Right kidney (tissue), 1 donor: ENCODE data around the gene KLF13.

Source experiments
- DNase-seq: peaks from one replicate; pipeline ENCODE4 v3.0.0-alpha.2; 2016

The KLF13 gene

DNA sequence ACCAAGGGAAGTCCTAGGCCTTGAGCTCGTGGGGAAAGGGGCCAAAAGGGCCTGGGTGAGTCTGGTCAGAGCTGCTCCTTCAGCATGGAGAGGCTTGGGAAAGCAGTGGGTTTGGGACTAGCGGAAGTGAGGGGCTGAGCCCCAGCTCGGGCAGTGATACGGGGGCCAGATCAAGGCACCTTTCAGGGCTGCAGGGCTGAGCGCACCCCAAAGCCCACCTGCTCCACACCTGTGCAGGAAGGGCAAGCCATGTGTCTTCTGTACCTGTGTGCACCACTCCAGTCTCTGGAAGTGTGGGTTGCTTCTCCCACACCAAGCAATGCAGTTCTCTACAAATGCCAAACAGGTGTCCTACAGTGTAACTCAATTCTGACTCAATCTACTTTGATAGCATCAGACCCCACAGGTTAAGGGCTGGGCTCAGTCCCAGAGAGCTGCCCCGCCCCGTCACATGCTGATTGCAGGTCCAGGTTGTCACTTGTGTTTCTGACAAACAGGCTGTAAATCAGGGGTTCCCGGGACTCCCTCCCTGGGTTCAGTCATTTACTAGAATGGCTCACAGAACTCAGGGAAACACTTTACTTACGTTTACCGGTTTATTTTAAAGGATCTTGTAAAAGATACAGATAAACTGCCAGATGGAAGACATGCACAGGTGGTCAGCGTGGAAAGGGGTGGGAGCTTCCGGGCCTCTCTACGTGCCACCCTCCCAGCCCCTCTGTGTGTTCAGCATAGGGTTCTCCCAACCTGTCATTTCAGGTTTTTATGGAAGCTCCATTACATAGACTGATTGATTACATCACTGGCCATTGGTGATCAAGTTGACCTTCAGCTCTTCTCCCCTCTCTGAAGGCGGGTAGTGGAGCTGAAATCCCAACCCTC is 28.8 kb upstream of the KLF13 start:
- no peak for DNase-seq

DNA sequence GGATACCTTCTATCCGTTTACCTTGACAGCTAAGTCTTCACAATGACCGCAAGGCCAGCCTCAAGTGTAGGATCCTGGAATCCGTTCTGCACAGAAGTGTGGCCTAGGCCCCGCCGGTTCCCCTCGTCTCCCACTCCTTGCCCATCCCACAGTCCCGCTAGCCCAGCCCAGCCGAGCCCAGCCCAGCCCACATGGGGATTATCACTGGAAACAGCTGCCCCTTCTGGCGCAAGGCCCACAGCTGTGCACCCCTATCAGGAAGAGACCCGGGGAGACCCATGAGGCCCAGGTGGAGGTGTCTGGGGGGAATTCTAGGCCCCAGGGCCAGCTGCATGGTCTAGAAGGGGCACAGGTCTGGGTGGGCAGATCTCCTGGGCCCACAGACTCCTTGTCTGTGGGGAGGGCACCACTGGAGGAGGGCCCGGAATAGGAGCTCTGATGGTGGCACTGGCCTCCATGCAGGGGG is 27.9 kb upstream of the KLF13 start:
- DNase-seq = no peak

DNA sequence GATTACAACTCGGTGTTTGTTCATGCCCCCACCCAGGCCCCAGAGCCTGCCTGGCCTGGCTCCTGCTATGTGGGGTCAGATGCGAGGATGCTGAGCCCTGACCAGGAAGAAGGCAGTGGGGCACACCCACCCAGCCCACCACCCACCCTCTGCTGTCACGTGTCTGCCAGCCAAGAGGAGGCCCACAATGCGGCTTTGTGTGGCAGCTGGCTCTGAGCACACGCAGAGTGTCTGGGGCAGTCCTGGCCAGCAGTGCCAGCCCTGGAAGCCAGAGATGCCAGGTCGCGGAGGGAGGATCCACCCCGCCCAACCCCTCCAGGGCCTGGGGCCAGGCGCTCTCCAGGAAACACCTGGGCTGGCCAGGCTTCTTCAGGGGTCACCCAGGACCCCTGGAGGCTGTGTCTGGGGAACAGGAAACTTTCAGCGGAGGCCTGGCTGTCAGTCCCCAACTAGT is 26.4 kb upstream of the KLF13 start:
- no peak for DNase-seq

DNA sequence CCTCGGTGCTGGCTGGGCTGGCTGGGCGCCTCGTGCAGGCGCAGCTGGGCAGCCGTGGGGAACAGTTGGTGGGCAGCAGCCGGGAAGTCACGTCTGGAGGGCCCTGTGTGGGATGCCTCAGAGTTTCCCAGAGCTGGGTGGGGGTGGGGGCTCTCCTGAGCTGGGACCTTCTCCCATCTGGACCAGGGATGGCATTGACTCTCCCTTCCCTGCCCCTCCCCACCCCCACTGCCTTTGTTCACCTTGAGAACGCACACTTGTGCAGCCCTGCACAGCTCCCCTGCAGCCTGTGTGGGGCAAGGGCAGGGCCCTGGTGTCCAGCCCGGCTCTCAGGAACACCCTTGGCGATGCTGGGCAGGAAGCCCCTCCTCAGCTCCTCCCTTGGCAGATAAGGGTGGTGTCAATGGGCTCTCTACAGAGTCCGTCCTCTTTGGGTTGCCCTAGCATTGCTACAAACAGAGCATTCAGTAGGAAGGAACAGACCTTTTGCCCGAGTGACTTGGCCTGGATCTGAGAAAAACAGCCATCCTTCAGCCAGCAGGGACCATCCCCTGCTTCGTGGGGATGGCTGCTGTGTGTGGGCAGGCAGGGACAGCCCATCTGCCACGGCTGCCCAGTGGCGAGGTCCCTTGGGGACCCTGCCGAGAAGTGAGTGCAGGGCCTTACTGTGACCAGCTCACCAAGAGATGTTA is 25.5 kb upstream of the KLF13 start:
- no peak for DNase-seq

DNA sequence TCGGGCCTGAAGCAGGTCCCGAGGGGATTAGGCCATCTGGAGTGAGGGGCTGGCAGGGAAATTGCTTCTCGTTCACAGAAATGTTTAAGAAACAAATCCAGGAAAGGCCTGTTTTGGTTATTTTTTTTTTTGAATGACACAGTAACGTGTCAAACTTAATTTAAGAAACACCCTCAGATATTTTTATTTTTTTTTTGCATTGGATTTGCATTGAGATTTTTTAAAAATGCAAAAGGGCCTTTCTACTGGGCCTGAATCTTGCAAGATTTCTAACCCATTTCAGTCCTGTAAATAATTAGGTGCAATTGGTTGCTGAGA is 25.0 kb upstream of the KLF13 start:
- DNase-seq = no peak

DNA sequence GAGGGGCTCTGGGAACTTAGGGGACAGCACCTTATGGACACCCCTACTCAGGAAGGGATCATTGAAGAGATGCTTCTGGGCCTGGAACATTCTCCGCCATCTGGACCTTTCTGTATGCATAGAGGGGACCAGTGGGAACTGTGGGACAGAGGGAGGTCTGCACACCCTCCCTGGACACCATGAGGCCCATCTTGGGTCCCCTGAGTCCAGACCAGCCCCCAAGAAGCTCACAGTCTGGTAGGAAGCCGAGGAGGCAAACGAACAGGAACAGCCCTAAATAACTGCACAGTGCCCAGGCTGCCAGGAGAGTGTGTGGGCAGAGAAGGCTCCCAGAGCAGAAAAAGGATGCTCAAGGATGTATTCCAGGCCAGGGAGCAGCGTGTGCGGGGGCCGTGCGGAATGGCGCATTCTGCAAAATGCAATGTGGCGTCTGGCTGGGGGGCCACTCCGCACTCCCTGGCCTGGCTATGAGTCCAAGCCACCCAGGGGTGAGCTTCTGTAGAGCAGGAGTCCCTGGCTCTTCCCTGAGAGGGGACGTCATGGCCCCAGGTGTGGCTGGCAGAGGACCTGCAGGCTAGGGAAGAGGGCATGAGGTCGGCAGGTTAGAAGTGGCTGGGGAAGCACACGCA is 24.5 kb upstream of the KLF13 start:
- no peak for DNase-seq

DNA sequence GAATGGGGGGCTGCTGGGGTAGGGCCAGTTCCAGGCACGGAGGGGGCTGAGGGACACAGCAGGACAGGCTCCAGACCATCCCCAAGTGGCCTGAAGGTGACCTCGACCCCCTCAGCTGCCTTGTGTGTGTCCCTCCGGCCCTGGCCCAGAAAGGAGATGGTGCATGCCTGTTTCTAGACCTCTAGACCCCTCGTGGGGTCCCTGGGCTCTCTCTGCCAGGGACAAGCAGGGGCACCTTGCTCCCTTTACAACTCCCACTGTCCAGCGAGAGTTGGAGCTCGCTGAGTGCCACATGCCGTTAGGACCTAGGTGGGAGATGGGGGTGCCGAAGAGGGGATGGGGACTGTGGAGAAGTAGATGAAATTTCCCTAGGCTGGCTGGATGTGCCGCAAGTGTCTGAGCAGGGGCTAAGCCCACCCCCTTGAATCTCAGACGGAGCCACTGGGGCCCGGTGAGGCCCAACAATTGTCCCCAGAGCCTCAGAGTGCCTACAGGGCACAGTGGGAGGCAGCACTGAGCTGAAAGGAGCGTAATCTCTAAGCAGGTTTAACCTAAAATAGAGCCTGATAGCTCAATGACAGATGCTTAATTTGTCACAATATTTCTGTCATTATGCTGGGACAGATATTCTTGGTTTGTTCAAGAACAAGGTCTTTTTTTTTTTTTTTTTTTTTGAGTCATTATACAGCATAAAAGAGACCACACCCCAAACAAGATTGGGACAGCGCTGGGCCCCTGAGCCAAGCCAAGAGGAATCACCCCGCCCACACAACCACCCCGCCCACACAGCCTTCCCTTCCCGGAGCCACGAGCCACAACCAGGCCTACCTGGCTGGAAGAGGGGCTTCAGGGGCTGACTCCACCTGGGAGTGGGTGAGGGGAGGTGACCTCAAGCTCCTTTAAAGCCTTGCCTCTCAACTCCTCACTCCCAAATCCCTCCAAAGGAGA is 23.6 kb upstream of the KLF13 start:
- no peak for DNase-seq

DNA sequence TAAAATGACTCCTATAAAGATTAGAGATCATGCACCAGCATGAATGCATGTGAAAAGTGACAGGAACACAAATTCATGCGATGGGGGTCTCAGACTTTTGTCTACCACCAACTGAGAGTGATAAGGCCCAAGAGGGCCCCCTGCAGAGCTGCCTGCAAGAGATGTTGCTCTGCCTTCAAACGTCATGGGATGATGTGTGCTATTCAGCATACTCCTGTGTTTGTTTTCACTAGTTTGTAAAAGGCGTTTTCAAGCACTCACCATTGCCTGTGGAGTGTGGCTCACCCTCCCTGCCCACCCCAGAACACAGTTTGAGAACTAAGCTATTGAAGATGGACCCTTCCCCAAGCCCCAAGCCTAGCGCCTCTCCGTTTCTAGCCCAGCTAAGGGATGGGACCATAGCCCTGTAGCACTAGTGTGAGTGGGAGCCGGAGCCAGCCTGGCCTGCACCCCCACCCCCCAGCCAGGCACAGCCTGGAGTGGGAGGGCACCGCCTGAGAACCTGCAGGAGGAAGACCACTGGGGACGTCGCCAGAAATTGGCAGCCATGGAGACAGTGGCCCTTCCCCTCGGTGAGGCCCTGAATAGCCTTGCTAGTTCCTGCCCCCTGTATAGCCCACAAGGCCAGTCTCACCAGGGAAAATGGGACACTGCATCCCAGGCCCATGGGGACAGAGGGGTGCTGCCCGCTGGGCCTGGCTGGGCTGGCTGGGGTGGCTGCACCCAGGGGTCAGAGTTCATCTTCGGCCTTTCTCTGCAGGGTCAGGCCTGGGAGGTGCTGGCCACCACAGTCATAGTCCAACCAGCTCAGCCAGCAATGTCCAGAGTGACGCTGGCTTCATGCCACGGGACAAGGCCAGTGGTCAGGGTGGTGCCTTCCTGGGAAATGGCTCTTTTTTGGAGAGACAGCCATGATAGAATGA is 22.6 kb upstream of the KLF13 start:
- no peak for DNase-seq

DNA sequence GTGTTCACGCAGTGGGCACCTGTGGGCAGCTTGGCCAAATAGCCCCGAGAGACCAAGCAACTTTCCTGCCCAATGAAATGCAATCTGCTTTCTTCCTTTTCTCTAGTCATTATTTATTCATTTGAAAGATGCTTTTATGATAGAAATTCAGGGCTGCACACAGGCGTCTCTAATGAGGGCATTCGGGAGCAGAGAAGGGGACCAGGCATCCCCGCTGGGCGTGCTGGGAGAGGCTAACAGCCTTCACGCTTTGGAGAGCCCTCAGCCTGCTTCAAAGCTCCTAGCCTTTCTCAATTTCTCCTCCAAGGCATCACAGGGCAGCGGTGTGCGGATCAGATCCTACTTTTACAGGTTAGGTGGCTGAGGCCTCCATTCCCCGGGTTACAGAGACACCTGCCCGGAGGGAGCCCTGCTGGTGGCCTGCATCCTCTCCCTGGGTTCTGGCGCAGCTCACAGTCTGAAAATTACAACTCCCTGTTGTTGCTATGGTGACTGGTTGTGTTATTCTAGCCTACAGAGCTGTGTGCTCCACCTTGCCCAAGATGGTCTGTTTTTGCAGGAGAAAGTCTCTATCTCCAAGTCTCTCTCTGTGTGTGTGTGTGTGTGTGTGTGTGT is 21.8 kb upstream of the KLF13 start:
- no peak for DNase-seq

DNA sequence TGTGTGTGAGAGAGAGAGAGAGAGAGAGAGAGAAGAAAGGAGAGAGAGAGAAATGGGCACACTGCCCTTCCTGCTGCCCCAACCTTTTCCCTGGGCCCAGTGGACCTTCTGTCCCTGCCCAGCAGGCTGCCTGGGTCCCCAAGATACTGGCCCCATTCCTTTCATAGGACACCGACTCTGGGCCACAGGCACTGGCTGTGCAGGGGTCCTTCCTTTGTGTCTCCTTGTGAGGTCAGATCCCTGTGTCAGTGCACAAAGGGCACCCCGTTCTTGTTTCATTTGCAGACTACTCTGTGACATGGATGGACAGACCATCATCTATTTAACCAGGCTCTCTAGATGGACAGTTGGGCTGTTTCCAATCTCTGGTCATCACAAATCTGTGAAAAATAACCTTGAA is 21.3 kb upstream of the KLF13 start:
- DNase-seq = no peak

DNA sequence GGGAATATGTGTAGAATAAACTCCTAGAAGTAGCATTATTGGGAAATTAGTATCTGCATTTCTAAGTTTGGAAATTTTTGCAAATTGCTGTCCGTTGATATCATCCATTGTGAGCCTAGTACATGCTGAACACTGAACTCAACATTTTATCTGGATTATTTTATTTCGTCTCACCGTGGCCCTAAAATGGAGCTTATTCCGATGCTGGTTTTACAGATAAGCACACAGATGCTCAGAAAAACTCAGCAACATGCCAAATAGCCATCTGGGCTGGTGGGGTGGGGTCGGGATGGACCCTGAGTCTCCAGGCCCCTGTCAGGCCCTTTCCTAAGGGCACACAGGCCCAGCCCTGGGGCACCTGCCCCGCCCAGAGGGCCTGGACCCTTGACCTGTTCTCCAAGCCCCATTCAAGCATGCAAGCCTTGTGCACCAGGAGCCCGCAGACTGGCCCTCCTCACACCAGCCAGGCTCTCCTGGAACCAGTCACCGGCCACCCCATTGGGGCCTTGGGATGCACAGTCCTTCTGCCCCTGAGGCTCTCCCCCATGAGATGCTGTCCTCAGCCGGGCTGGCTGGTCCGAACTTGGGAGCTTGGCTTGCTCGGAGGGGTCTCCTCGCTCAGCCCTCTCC is 20.7 kb upstream of the KLF13 start:
- DNase-seq = no peak

DNA sequence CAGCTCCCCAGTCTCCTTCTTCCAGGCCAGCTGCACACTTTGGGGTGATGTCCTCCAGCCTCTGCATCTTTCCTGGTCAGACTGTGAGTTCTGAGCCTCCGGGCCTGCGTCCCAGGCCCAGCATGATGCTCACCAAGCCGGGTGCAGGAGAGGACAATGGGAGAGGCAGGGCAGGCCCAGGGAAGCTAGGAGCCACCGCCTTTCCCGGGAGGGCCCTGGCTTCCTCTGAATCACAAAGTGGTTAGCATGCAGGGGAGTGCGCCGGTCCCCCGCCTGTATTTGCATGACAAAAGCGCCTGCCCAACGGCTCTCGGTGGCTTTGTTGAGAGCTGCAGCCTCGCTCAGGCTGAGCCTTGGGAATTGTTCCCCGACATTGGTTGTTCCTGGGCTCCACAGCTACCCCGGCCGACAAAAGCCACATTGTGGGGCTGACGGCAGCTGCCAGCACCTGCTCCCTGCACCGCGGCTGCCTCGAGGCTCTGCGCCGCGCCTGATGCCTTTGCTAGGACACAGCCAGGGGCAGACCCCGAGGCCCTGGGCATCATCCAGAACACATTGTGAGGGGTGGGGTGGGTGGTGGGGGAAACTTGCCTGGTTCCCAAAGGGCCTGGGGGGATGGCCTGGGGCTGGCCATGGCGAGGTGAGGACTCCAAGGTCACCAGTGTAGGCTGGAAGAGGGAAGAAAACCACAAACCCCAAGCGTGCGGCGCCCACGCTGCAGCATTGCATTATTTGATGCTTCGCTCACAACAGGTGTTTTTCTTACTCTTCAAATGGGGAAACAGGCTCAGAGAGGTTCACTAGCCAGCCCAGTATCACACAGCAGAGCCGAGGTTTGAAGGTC is 20.0 kb upstream of the KLF13 start:
- no peak for DNase-seq

DNA sequence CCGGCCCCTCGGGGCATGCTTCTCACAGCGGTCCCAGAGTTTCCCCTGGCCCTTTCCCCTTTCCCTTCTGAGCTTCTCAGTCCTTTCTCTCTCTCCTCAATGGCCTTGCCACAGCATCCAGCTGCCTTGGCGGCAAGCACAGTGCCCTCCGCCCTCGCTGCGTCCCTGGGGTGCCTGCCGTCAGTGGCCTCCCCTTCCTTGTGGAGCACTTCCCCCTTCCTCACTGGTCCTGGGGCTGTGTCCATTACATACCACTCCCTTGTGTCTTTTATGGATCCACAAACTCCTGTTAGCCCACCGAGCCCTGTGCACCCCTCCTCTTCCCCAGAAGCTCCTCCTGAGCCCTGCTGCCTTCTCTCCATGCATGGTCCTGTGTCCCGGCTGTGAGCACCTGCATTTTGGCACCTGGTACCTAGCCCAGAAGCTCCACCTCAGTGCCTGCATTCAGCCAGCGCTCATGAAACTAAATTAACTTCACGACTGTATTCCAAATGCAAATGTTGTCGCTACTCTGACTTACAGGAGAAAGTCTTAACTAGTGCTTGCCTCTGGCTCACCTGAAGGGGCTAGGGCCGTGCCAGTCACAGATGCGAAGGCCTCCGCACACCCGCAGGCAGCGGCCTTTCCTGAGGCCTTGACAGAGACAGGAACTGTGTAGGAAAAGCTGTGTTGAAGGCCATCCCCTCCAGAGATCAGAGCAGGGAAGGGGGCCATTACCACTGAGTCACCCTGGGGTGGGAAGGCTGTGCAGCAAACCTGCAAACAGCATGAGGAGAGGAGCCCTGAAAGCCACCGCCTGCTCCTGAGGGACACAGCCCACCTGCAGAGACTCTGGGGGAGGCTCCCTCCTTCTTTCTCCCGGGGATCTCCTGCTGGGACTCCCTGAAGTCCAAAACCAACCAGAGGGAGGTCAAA is 19.1 kb upstream of the KLF13 start:
- DNase-seq = no peak

DNA sequence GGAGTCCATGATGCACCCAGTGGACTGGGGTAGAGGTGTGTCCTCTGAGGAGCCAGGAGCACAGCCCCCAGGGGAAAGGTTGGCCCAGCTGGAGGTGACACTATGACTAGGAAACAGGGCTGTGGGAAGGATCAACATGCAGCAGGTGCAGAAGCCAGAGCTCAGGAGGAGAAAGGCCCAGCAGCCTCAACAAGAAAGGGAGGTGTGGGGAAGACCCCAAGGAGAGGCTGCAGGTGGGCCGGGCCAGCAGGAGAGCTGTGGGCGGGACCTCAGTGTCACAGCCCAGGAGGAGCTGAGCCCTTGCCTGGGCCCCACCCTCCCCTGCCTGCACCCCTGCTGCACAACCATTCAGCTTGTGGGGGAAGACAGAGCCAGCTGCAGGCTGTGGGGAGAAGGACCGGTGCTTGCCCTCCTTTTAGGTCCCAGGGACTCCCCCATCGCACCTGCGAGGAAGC is 18.4 kb upstream of the KLF13 start:
- no peak for DNase-seq

DNA sequence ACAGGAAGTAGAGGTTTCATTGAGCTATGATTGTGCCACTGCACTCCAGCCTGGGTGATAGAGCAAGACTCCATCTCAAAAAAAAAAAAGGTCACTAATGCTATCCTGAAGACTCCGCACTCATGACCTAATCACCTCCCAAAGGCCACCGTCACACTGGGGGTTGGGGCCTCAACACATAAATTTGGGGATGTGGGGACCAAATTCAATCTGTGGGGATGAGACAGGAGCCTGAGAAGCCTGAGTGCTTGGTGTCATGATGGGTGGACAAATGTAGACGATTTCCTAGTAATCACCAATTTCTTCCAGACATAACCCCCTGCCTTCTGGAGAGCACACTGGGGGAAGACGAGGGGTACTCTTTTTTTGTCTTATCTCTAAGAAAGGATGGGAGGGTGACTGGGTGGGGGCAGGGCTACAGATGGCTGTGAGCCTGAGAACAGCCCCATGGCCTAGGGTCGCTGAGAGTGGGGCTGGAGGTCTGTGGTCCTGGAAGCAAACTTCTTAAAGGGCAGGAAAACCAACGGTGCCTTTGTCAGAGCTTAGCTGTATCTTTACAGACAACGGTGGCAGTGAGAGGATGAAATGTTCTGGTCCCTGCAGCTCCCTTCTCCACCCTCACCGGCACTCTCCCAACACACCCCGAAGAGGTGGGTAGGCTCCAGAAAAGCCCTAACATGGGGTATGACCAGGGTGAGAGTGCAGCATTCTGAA is 16.6 kb upstream of the KLF13 start:
- no peak for DNase-seq

DNA sequence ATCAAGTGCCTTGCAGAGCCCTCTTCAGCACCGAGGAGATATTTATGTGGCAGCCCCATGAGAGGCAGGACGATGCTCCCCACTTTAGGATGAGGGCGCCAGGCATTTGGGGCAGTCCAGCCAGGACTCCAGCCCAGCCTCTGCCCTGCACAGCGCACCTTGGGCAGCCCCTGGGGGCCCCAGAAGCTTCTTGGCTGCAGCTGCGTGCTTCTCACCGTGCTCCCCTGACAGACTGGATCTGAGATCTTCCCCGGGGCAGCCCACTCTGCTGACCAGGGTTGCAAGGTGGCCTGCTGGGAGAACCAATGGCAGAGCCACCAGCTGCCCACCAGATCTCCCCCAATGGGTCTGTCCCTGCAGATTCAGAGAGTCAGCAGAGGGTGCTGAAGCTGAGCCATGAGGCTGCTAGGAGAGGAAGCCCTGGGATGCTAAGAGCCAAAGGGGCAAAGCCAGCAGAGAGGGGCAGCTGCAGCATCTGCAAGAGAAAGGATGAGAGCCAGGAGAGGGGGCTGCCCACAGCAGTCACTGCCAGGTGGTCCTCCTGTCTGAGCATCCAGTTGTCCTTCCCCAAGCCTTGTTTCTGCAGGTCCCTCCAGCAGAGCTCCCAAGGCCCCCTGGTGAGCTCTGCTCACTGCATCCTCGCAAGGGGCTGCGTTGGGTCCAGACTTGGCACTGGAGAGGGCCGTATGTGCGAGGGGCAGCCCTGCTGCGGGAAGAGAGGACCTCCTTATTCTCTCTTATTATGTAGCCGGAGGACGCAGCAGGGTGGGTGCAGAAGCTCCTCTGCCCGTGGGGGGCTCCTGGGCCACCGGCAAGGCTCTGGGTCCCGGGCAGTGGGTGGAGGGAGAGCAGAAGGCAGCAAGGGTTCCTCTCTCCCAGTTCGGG is 14.7 kb upstream of the KLF13 start:
- DNase-seq = no peak
